GM12878 (cell line): ENCODE data around the gene MYLK4. TPM values are rescaled to one million over a fixed set of nuclear protein-coding genes. Genes with fewer than 3 reads are reported as not detected.

Experiments
- ATAC-seq: fragments of 200-7000 bp; cut with Tn5 transposase; 3 replicates; pipeline ENCODE4 v1.9.1; 2020; ENCODE audit warnings: mild to moderate bottlenecking, moderate library complexity
- BruUV-seq: library from RNA; stranded (reverse); fragments of 400-500 nt; replicated peaks from 2 replicates; lab custom pipeline; 2021; lab: Mats Ljungman, UMichigan
- CTCF ChIA-PET: fragments of 300-600 bp; sonication (Branson Sonifier 250); formaldehyde crosslinking; extraction: SDS; loops from one replicate; lab custom pipeline; 2021; ENCODE audit warnings: inconsistent platforms; lab: Yijun Ruan, JAX
- POLR2A ChIA-PET: fragments of 350-600 bp; formaldehyde crosslinking; extraction: SDS; loops from one replicate; lab custom pipeline; 2021; ENCODE audit warnings: inconsistent platforms; lab: Charles Lee
- RAD21 ChIA-PET: fragments of 300-600 bp; sonication (Branson Sonifier 250); formaldehyde crosslinking; loops from one replicate; lab custom pipeline; 2023; ENCODE audit warnings: antibody characterized with exemption; ENCODE audit not compliant: unreplicated experiment; lab: Charles Lee
- SMC1A ChIA-PET: fragments of 300-600 bp; sonication (Branson Sonifier 250); formaldehyde crosslinking; loops from one replicate; lab custom pipeline; 2023; ENCODE audit not compliant: unreplicated experiment, uncharacterized antibody; lab: Charles Lee
- DNase-seq: peaks from one replicate; pipeline ENCODE4 v3.0.0-alpha.2; 2011; ENCODE audit warnings: low read depth, low spot score
- FAIRE-seq: peaks from 3 replicates; lab custom pipeline; 2011; peaks lifted over from hg19 to GRCh38; lab: Jason Lieb, UNC
- H2AFZ ChIP-seq: 2 replicates; pipeline ENCODE4 v1.6.0; 2011; ENCODE audit warnings: low read depth, low read length, control low read depth; ENCODE audit not compliant: control insufficient read depth
- H3K27ac ChIP-seq: 2 replicates; pipeline ENCODE4 v1.5.1; 2011; ENCODE audit warnings: control low read depth; ENCODE audit not compliant: control insufficient read depth, insufficient read depth
- H3K27me3 ChIP-seq, 2 experiments: replicated peaks in 1 of 2; 2 replicates each; pipeline versions ENCODE4 v1.6.0 to v1.6.1; 2011; ENCODE audit warnings: low read length in 1 of 2; ENCODE audit not compliant: control insufficient read depth in 2 of 2, insufficient read depth in 2 of 2
- H3K36me3 ChIP-seq, 2 experiments: 2 replicates each; pipeline ENCODE4 v1.5.1; 2011; ENCODE audit warnings: low read length in 1 of 2; ENCODE audit not compliant: control insufficient read depth in 2 of 2, insufficient read depth in 2 of 2
- H3K4me1 ChIP-seq: 2 replicates; pipeline ENCODE4 v1.6.1; 2011; ENCODE audit warnings: mild to moderate bottlenecking, low read length, moderate library complexity, mixed read lengths; ENCODE audit not compliant: control insufficient read depth, insufficient read depth
- H3K4me2 ChIP-seq: 2 replicates; pipeline ENCODE4 v1.6.0; 2011; ENCODE audit warnings: control low read depth; ENCODE audit not compliant: control insufficient read depth, insufficient read depth
- H3K4me3 ChIP-seq: fragments of 200-600 bp; sonication (generic); 2 replicates; pipeline ENCODE4 v1.5.1; 2016
- H3K79me2 ChIP-seq: 2 replicates; pipeline ENCODE4 v1.6.0; 2011; ENCODE audit warnings: low read length; ENCODE audit not compliant: control insufficient read depth, insufficient read depth
- H3K9ac ChIP-seq: 2 replicates; pipeline ENCODE4 v1.8.0; 2011; ENCODE audit warnings: low read length, control low read depth, mixed read lengths; ENCODE audit not compliant: control insufficient read depth, insufficient read depth
- H3K9me3 ChIP-seq: replicated peaks from 3 replicates; pipeline ENCODE4 v1.5.1; 2011; ENCODE audit warnings: mild to moderate bottlenecking, low read length; ENCODE audit not compliant: control insufficient read depth, insufficient read depth
- H4K20me1 ChIP-seq: 2 replicates; pipeline ENCODE4 v1.6.0; 2011; ENCODE audit not compliant: control insufficient read depth, insufficient read depth
- BCLAF1 ChIP-seq: fragments of 450-650 bp; IDR thresholded peaks from 2 replicates; pipeline ENCODE4 v1.6.1; 2017; ENCODE audit warnings: antibody characterized with exemption, mild to moderate bottlenecking, moderate library complexity
- HDAC6 ChIP-seq: fragments of 200-600 bp; sonication (generic); IDR thresholded peaks from one replicate; pipeline ENCODE4 v1.8.0; 2017; ENCODE audit warnings: antibody characterized with exemption; ENCODE audit not compliant: unreplicated experiment
- NBN ChIP-seq: fragments of 450-650 bp; IDR thresholded peaks from 2 replicates; pipeline ENCODE4 v1.6.1; 2016
- NR2C1 ChIP-seq: fragments of 450-650 bp; IDR thresholded peaks from 2 replicates; pipeline ENCODE4 v1.6.1; 2017; ENCODE audit warnings: antibody characterized with exemption, mild to moderate bottlenecking, moderate library complexity
- ZNF592 ChIP-seq: fragments of 450-650 bp; IDR thresholded peaks from 2 replicates; pipeline ENCODE4 v1.6.1; 2017; ENCODE audit warnings: mild to moderate bottlenecking, moderate library complexity
- WGBS: methylation state at CpG from one replicate; pipeline ENCODE4 v1.1.6; 2016; ENCODE audit warnings: low lambda C conversion rate; ENCODE audit not compliant: insufficient replicate concordance, insufficient coverage; ENCODE audit errors: missing lambda C conversion rate; 5-methylcytosine and 5-hydroxymethylcytosine counted together
- in situ Hi-C: fragments of 300-500 bp; cut with MboI; formaldehyde crosslinking; loops from 9 replicates; pipeline ENCODE4 v1.14.3; 2018; ENCODE audit warnings: mixed read lengths
- intact Hi-C: fragments of 100-400 bp; cut with micrococcal nuclease; formaldehyde crosslinking; loops from one replicate; pipeline ENCODE4 v1.14.2; 2022; ENCODE audit not compliant: unreplicated experiment
- polyA plus RNA-seq, 11 experiments: library from polyadenylated mRNA; depleted of rRNA in 4 of 11; unstranded in 6 of 11; stranded (reverse) in 5 of 11; fragments of >200 nt; fragmentation: Nextera tagmentation in 4 of 11; fragmentation: Illumina TruSeq in 1 of 11; extraction: Ambion mirVana in 4 of 11; extraction: Trizol in 1 of 11; gene quantifications; 1 replicate in 1 of 11; 2 replicates in 10 of 11; pipeline versions ENCODE4 v1.2.1 to v1.2.3, GENCODE V29; 2011 to 2016; ENCODE audit warnings: inconsistent platforms in 2 of 11, missing spikeins in 2 of 11, low read depth in 1 of 11
- total RNA-seq, 4 experiments: library from RNA; depleted of rRNA in 3 of 4; stranded (reverse); fragments of >200 nt in 3 of 4; fragmentation: Illumina TruSeq in 1 of 4; extraction: Trizol in 1 of 4; gene quantifications; 2 replicates each; pipeline versions ENCODE4 v1.2.1 to v1.2.3, GENCODE V29; 2013 to 2021
- TF ChIP-seq, protein P1 (sequence below): fragments of 450-650 bp; IDR thresholded peaks from 2 replicates; pipeline ENCODE4 v1.6.1; 2017; ENCODE audit warnings: mild to moderate bottlenecking, low read depth, inconsistent platforms; ENCODE audit not compliant: poor library complexity, severe bottlenecking

MYLK4 gene
- total and polyA plus RNA-seq, 10 of the 15 experiments (the other 5 are each of a cell fraction or from before 2014, with no cell fraction given) = under 0.01 to 0.09 (median 0.05) TPM; not detected in 1

- Histone ChIP-seq H3K9ac (no peak overlapping the region), H2AFZ (no peak overlapping the region), H3K4me2 (no peak overlapping the region), H3K27ac (no peak overlapping the region), H3K79me2 (no peaks in the 10 kb centered on the region), H3K4me3 (no peak overlapping the region), H3K9me3 (no peaks in the 10 kb centered on the region), H3K36me3 (peaks cover 0 to 2% of the 10 kb centered on the region in 2 experiments; a peak in 2 of 4 replicates), H4K20me1 (no peaks in the 10 kb centered on the region; the same call in 1 of the 2 replicates), H3K4me1 (peaks cover 7% of the 10 kb centered on the region), H3K27me3 (no peaks in the 10 kb centered on the region)
- no TSS peak for BruUV-seq
- DNase-seq (no peak), FAIRE-seq (no peak), ATAC-seq (no peak)
- CTCF ChIA-PET = interaction anchor here (0.7 to 3.0 kb wide), 43 partner anchors 8 to 266 kb away, joined by 3 to 80 read pairs (median 5); partner anchors contain the start of genes NQO2 and SERPINB1
- RAD21 ChIA-PET = interaction anchor here (0.6 to 4.3 kb wide), 34 partner anchors 9 to 284 kb away, joined by 3 to 74 read pairs (median 4); partner anchors contain the start of genes RIPK1 and SERPINB1
- 35% methylated on average over 4 of the region's 4 CpGs for WGBS
- POLR2A ChIA-PET = interaction anchor here (0.6 to 1.5 kb wide), 6 partner anchors 50 to 256 kb away, joined by 3 to 6 read pairs (median 4); partner anchors contain the start of gene SERPINB1
- SMC1A ChIA-PET = interaction anchor here (0.7 to 4.6 kb wide), 35 partner anchors 9 to 265 kb away, joined by 3 to 44 read pairs (median 4); partner anchors contain the start of genes MYLK4 and SERPINB1
- in situ Hi-C loops = no loop called here
- 0 out of 2 replicates have a peak, but pooled peaks have one; percentile 9 for TF ChIP-seq NBN
- no peak for TF ChIP-seq NR2C1
- TF ChIP-seq, protein P1, sequence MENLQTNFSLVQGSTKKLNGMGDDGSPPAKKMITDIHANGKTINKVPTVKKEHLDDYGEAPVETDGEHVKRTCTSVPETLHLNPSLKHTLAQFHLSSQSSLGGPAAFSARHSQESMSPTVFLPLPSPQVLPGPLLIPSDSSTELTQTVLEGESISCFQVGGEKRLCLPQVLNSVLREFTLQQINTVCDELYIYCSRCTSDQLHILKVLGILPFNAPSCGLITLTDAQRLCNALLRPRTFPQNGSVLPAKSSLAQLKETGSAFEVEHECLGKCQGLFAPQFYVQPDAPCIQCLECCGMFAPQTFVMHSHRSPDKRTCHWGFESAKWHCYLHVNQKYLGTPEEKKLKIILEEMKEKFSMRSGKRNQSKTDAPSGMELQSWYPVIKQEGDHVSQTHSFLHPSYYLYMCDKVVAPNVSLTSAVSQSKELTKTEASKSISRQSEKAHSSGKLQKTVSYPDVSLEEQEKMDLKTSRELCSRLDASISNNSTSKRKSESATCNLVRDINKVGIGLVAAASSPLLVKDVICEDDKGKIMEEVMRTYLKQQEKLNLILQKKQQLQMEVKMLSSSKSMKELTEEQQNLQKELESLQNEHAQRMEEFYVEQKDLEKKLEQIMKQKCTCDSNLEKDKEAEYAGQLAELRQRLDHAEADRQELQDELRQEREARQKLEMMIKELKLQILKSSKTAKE = no peak
- TF ChIP-seq BCLAF1 = no peak
- no peak for TF ChIP-seq ZNF592
- no peak for TF ChIP-seq HDAC6
- intact Hi-C loops = loop anchor here (1.0 to 5.0 kb wide), 6 partner anchors 55 to 261 kb away; no protein-coding TSS in a partner anchor
These were observed 40.8 kb upstream of the MYLK4 start for GRCh38 chr6:2791450-2791974.
